Transverse colon (tissue), 4 donors: Measurements from ENCODE around the gene PPP1R9A. TPM values are rescaled to one million over a fixed set of nuclear protein-coding genes. Genes with fewer than 3 reads are reported as not detected.

Source experiments
- DNase-seq: peaks from one replicate; pipeline ENCODE4 v3.0.0-alpha.2; 2019
- H3K27ac ChIP-seq, 4 donors: fragments of 200-600 bp; sonication (generic); 2 replicates each; pipeline ENCODE4 v1.5.1; 2016 to 2018; ENCODE audit warnings: inconsistent platforms in 4 of 4
- H3K27me3 ChIP-seq: fragments of 200-600 bp; sonication (generic); 2 replicates; pipeline ENCODE4 v1.5.1; 2017; ENCODE audit warnings: inconsistent platforms
- H3K36me3 ChIP-seq, 4 donors: fragments of 200-600 bp; sonication (generic); 2 replicates each; pipeline ENCODE4 v1.5.1; 2017 to 2019; ENCODE audit warnings: inconsistent platforms in 4 of 4
- H3K4me1 ChIP-seq, 4 donors: fragments of 200-600 bp; sonication (generic); 2 replicates each; pipeline ENCODE4 v1.5.1; 2017 to 2020; ENCODE audit warnings: inconsistent platforms in 4 of 4
- H3K4me3 ChIP-seq, 4 donors: fragments of 200-600 bp; sonication (generic); 1 replicate in 1 of 4; 2 replicates in 3 of 4; pipeline versions ENCODE4 v1.5.1 to v1.6.1; 2017 to 2019; ENCODE audit warnings: inconsistent platforms in 4 of 4
- H3K9me3 ChIP-seq, 2 donors: fragments of 200-600 bp; sonication (generic); 2 replicates each; pipeline ENCODE4 v1.5.1; 2017 to 2019; ENCODE audit warnings: inconsistent platforms in 2 of 2
- EP300 ChIP-seq: sonication (generic); formaldehyde crosslinking; IDR thresholded peaks from one replicate; pipeline ENCODE4 v1.6.1; 2017; ENCODE audit warnings: antibody characterized with exemption, low read depth
- POLR2A ChIP-seq: fragments of 450-650 bp; IDR thresholded peaks from one replicate; pipeline ENCODE4 v1.6.1; 2016; ENCODE audit warnings: antibody characterized with exemption, mild to moderate bottlenecking, moderate library complexity
- POLR2AphosphoS5 ChIP-seq, 3 donors: sonication (generic); formaldehyde crosslinking; IDR thresholded peaks; one replicate each; pipeline ENCODE4 v1.6.1; 2016; ENCODE audit warnings: antibody characterized with exemption in 3 of 3
- WGBS, 2 donors: methylation state at CpG; one replicate each; pipeline ENCODE4 v1.1.5; 2018; ENCODE audit warnings: low coverage in 1 of 2; 5-methylcytosine and 5-hydroxymethylcytosine counted together
- in situ Hi-C, 4 donors: fragments of 200-750 bp; cut with MboI; loops; one replicate each; pipeline versions ENCODE4 v1.15.0 to v1.15.1; 2017; ENCODE audit warnings: low sequenced_read_pairs in 3 of 4, low pct_ligation_motif_present in 1 of 4, low pct_unique_long_range_greater_than_20kb in 1 of 4
- intact Hi-C: fragments of 100-400 bp; cut with DNase I; formaldehyde crosslinking; loops from one replicate; pipeline ENCODE4 v1.15.1; 2023; ENCODE audit warnings: low total_unique reads
- total RNA-seq, 4 donors: library from RNA; depleted of rRNA; stranded (reverse); fragments of >200 nt; gene quantifications; one replicate each; pipeline ENCODE4 v1.1.0, GENCODE V29; 2016
- TF ChIP-seq, protein P1 (sequence below), 5 experiments: fragments of 200-600 bp in 3 of 5; fragments of 450-650 bp in 2 of 5; sonication (generic) in 3 of 5; IDR thresholded peaks; 1 replicate in 2 of 5; 2 replicates in 3 of 5; pipeline ENCODE4 v1.5.1; 2016 to 2017; ENCODE audit warnings: antibody characterized with exemption in 5 of 5, inconsistent platforms in 3 of 5, mild to moderate bottlenecking in 2 of 5, moderate library complexity in 1 of 5

Gene PPP1R9A
- total RNA-seq, 4 donors from 2014 or later = 13.1 to 30.0 (median 23.2) TPM

DNA sequence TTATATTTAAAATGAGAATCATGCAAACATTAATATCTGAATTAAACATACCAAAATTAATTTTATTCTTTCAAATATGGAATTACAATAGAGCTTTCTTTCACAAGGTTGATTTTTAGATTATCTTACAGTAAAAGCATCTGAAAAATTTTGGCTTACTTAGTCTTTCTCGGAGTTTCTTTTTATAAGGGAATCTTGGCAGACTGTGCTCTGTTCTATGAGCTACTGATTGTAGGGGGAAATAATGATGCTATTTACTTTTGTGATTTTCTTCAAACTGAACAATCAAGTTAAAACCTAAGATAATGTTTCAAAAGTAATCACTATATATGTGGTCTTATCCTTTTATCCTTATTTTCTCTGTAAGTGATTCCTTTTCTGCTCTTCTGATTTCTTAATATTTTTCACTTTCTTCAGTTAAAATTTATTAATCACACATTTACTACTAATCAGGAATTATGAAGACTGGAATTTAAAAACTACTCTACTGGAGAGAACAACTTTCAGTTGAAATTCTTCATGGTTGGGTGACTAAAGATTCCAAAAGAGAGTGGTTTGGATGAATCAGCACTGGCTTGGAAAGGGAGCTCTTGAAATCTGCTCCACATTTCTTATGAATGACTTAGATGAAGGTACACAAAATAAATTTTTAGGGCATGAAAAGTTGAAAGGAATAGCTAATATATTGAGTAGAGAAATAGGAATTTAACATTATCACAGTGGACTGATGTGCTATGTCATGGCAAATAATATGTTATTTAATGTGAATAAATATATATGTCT is 103.9 kb downstream of the PPP1R9A start:
- WGBS, 2 donors = 59 to 85% methylated on average over 1 of the region's 1 CpG
- no peak overlapping the region for H3K4me3 ChIP-seq
- TF ChIP-seq, protein P1, sequence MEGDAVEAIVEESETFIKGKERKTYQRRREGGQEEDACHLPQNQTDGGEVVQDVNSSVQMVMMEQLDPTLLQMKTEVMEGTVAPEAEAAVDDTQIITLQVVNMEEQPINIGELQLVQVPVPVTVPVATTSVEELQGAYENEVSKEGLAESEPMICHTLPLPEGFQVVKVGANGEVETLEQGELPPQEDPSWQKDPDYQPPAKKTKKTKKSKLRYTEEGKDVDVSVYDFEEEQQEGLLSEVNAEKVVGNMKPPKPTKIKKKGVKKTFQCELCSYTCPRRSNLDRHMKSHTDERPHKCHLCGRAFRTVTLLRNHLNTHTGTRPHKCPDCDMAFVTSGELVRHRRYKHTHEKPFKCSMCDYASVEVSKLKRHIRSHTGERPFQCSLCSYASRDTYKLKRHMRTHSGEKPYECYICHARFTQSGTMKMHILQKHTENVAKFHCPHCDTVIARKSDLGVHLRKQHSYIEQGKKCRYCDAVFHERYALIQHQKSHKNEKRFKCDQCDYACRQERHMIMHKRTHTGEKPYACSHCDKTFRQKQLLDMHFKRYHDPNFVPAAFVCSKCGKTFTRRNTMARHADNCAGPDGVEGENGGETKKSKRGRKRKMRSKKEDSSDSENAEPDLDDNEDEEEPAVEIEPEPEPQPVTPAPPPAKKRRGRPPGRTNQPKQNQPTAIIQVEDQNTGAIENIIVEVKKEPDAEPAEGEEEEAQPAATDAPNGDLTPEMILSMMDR (IDR thresholded peaks at IDR 0.05) = no peak
- TF ChIP-seq POLR2A (no peak), EP300 (no peak), POLR2AphosphoS5 (IDR thresholded peaks at IDR 0.05) (no peak)
- H3K36me3 ChIP-seq = no peaks in the 10 kb centered on the region
- DNase-seq = no peak
- no peaks in the 10 kb centered on the region for H3K27me3 ChIP-seq
- no peaks in the 10 kb centered on the region for H3K4me1 ChIP-seq
- no peak overlapping the region for H3K27ac ChIP-seq
- H3K9me3 ChIP-seq = no peaks in the 10 kb centered on the region
- in situ Hi-C loops = no loop called here
- intact Hi-C loops = no loop called here

DNA sequence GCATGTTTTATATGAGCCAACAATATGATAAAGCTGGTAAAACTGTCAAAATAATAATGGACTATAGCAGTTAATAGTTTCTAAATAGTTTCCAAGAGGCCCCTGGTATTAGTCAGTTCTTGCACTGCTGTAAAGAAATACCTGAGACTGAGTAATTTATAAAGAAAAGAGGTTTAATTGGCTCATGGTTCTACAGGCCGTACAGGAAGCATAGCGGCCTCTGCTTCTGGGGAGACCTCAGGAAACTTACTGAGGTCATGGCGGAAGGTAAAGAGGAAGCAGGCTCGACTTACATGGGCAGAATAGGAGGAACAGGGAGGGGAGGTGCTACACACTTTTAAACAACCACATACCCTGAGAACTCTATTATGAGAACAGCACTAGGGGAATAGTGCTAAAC is 104.6 kb downstream of the PPP1R9A start:
- intact Hi-C loops (no loop called here), in situ Hi-C loops (no loop called here)
- no peaks in the 10 kb centered on the region for H3K9me3 ChIP-seq
- H3K36me3 ChIP-seq = no peaks in the 10 kb centered on the region
- H3K4me3 ChIP-seq = no peak overlapping the region
- no peak overlapping the region for H3K27ac ChIP-seq
- TF ChIP-seq POLR2A (no peak), EP300 (no peak), POLR2AphosphoS5 (IDR thresholded peaks at IDR 0.05) (no peak)
- TF ChIP-seq, protein P1 (IDR thresholded peaks at IDR 0.05) = no peak
- H3K4me1 ChIP-seq = no peaks in the 10 kb centered on the region
- no peaks in the 10 kb centered on the region for H3K27me3 ChIP-seq
- no peak for DNase-seq
- WGBS, 2 donors = 62 to 63% methylated on average over 4 of the region's 4 CpGs

DNA sequence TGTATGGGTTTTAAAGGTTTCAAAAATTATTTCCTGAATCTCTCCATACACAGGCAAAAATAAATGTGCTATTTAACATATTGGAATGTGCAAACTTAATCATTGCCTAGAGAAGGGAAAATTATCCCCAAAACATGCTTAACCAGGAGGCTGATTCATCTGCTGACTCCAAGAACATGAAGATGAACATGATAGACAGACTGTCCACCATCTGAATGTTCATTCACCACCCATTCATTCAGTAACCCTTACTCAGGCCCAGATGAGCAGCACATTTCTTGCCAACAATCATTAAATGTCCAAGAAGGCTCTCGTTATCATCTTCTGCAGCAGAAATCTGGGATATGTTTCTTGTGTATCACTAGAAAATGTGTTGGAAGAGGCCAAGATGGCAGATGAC is 110.6 kb downstream of the PPP1R9A start:
- no peak for DNase-seq
- in situ Hi-C loops = no loop called here
- Histone ChIP-seq H3K4me1 (no peaks in the 10 kb centered on the region), H3K27me3 (no peaks in the 10 kb centered on the region), H3K4me3 (no peak overlapping the region), H3K9me3 (no peaks in the 10 kb centered on the region), H3K36me3 (no peaks in the 10 kb centered on the region), H3K27ac (no peak overlapping the region)
- no peak for TF ChIP-seq POLR2AphosphoS5 (IDR thresholded peaks at IDR 0.05)
- TF ChIP-seq, protein P1 (IDR thresholded peaks at IDR 0.05) = no peak
- TF ChIP-seq POLR2A = no peak
- no peak for TF ChIP-seq EP300
- 57 to 91% methylated on average over 1 of the region's 1 CpG for WGBS, 2 donors
- intact Hi-C loops = no loop called here

DNA sequence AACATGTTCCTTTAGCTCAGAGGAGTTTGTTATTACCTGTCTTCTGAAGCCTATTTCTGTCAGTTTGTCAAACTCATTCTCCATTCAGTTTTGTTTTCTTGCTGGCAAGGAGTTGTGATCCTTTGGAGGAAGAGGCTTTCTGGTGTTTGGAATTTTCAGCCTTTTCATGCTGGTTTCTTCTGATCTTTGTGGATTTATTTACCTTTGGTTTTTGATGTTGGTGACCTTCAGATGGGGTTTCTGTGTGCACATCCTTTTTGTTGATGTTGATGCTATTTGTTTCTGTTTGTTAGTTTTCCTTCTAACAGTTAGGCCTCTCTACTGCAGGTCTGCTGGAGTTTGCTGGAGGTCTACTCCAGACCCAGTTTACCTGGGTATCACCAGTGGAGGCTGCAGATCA is 118.6 kb downstream of the PPP1R9A start:
- Histone ChIP-seq H3K36me3 (no peaks in the 10 kb centered on the region), H3K27ac (no peak overlapping the region), H3K9me3 (peaks cover 6 to 8% of the 10 kb centered on the region in 2 donors), H3K4me3 (no peak overlapping the region), H3K27me3 (no peaks in the 10 kb centered on the region), H3K4me1 (peaks cover 0 to 11% (median 0%) of the 10 kb centered on the region in 4 donors)
- intact Hi-C loops (no loop called here), in situ Hi-C loops (no loop called here)
- TF ChIP-seq, protein P1 (IDR thresholded peaks at IDR 0.05) = no peak
- TF ChIP-seq POLR2A (no peak), POLR2AphosphoS5 (IDR thresholded peaks at IDR 0.05) (no peak), EP300 (no peak)
- DNase-seq = no peak
